Anterior cingulate cortex (tissue), 58 donors: ENCODE measurements around the gene BTBD3.

Experiments used
- DNase-seq, 58 donors: peaks; one replicate each; lab custom pipeline; 2025; lab: John Stamatoyannopoulos, UW

BTBD3 gene

DNA sequence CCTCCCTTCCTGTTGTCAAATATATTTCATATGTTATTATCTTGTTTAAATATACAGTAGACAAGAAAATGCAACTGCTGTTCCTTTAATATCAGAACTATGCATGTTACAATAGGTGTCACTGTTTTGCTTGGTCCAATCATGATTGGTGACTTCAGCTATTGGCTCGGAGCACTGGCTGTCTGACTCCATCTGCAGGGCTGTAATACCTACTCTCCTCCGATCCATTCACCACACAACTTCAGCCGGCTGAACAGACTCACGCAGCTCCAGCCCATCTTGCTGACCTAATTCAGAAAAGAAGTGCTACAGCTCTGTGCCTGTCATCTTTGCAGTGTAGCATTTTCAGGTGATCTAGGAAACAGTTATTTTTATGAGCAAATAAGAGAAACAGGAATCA, at the start of gene BTBD3:
TSS of gene BTBD3 (plus strand) at position 231 of the 400 bp plus-strand sequence. CDS start 383 bp downstream, outside the sequence.
- peak in 43 of 58 donors; percentile 11 to 83 (median 48) for DNase-seq

- DNase-seq = no peak
Measured at GRCh38 chr20:11869641-11870040, 48.1 kb upstream of the BTBD3 start.

DNA sequence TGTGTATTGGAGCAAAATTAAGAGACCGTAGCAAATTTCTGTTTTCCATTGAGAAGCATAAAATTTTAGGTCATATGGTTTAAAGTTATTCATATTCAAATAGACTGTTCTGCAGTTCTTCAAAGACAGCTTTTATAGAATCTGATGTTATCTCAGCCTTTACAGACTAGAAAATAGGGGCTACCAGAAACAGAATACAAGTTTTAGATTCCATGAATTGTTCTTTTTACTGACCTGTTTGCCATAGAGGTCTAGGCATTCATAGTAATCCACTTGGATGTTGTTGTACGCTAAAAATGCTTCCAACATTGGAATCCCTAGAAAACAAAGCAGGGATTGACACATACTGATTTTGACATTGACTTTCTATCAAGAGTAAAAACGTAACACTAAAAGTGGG, 47.3 kb upstream of the BTBD3 start:
- no peak for DNase-seq

- DNase-seq = no peak
Measured at GRCh38 chr20:11876555-11876954, 41.1 kb upstream of the BTBD3 start.

- DNase-seq = no peak
Measured at GRCh38 chr20:11880680-11881079, 37.0 kb upstream of the BTBD3 start.

DNA sequence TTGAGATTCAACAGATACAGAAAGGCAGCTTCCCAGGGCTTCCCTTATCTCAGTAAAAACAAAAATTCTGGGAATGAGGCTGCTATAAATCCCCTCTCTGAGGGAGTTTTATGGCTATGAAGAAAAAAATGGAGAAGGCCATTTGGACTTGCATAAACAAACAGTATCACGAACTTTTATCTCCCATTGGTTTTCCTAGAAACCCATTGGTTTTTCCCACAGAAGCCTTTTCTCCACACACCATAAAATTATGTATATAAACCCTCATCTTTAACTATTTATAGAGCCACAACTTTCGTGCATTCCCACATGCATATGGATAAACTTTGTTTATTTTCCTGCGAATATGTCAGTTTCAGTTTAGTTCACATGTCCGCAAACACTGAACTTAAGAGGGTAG, 36.2 kb upstream of the BTBD3 start:
- no peak for DNase-seq

GRCh38 chr20:11882651-11883050, 35.0 kb upstream of the BTBD3 start:
- DNase-seq = no peak

GRCh38 chr20:11888648-11889047, 29.0 kb upstream of the BTBD3 start:
- DNase-seq = no peak

- DNase-seq = peak; percentile 62 to 96 (median 92)
Measured at GRCh38 chr20:11890331-11891076, 27.2 kb upstream of the BTBD3 start.

- DNase-seq = peak in 49 of 58 donors; percentile 13 to 78 (median 54)
Measured at GRCh38 chr20:11891077-11891775, 26.5 kb upstream of the BTBD3 start.

- DNase-seq = peak in 24 of 58 donors; percentile 2 to 65 (median 12)
Measured at GRCh38 chr20:11891776-11892545, 25.7 kb upstream of the BTBD3 start.

DNA sequence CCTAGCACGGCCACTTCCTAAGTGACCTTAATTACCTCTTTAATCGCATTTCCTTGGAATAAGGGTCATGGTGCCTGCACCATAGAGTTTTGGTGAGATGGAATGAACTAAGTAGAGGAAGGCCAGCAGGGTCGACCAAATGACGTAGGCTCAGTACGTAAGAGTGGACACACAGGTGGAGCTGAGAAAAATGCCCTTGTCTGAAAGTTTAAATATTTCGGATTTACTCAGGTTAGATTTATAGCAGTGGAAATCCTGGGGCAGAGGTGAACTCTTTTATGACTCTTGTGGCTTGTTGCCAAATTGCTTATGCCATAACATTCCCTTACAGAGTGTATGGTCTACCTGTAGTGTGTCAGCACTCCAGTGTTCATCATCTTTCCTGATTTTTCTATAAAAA, 23.6 kb upstream of the BTBD3 start:
- no peak for DNase-seq

DNA sequence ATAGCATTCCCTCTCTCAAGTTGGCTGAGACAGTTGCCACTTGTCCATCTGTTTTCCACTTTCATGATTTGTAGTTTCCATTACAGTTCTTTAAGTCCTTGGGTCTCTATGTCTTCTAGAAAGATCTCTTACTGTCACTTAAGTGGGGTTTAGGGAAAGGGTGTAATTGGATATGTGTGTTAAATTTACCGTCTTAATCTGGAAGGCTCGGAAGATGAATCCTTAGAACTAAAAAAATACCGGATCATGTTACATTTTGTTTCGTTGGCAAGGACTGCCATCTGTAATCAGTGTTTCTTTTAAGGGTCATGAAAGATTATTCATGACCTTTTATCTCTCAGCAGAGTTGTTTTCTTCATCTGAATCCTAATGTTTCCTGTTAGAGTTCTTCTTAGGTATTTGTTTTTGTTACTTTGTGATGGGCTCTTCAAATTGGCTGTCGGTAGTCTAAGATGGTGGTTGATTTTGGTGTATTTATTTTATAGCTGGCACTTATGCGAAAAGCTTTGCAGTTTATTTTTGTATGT, 21.8 kb upstream of the BTBD3 start:
- no peak for DNase-seq

GRCh38 chr20:11901127-11901526, 16.6 kb upstream of the BTBD3 start:
- no peak for DNase-seq

DNA sequence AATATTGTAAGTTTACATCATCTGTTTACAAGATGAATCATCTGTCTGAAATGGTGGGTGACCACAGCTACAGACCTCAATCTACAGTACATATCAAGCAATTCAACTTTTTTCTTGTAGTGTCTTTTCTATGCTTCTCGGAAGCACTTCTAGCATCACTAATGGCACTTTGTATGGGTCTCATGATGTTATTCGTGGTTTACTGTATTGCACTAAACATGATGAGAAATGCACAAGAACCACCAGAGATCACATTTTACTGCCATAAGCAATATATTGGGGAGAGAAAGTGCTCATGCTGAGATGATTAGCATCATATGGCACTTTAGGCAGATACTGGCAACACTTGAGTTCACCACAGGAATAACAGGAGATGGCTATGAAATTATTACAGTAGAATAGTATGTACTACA, 15.4 kb upstream of the BTBD3 start:
- no peak for DNase-seq

GRCh38 chr20:11905460-11906179, 12.1 kb upstream of the BTBD3 start:
- DNase-seq = no peak

GRCh38 chr20:11906626-11907480, 10.8 kb upstream of the BTBD3 start:
- DNase-seq = no peak

- no peak for DNase-seq
Measured at GRCh38 chr20:11907621-11908020, 10.1 kb upstream of the BTBD3 start.

GRCh38 chr20:11912013-11912658, 5.6 kb upstream of the BTBD3 start:
- no peak for DNase-seq
